Hematopoietic multipotent progenitor cell treated with erythropoietin and hydrocortisone succinate and interleukin-3 and kit ligand, for 4 days (in vitro differentiated cells): Measurements from ENCODE around the gene DGAT2.

Experiments used
- DNase-seq: peaks from one replicate; pipeline ENCODE4 v3.0.0-alpha.2; 2015

DGAT2 gene

DNA sequence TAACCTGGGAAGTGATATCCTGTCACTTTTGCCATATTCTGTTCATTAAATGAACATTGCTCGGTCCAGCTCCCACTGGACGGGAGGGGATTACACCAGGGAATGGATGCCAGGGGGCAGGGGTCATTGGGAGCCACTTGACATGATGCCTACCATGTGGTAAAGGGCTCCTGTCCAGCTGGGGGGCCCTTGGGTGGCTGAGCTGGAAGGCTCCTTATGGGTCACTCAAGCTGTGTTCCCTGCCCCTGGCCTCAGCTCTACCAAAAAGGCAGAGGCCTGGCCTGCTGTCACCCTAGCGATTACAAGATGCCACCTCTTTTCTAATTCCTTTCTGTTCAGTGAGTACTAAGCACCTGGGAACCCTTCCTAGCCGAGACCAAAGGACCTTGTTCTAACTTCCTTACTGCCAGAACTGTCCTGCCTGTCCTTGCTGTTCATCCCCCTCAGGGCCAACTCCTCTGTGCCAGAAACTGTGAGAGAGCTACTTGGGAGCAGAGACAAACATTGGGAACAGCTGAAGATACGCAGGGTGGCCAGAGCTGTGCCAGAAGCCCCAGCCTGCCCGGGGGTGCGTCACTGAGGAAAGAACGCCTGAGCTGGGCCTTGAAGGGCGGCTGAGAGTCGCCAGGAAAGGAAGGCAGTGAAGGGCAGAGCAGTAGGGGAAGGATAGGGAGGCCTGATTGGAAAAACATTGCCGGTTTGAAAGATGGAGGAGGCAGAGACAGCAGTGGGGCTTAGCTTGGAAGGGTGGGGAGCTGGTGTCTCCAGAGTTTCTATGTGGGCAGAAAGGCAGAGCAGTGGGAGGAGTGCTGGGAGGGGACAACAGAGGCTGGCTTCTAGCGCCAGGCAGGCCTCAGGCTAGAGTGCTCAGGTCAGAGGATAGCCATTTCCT, 33.7 kb downstream of the DGAT2 start:
- no peak for DNase-seq

DNA sequence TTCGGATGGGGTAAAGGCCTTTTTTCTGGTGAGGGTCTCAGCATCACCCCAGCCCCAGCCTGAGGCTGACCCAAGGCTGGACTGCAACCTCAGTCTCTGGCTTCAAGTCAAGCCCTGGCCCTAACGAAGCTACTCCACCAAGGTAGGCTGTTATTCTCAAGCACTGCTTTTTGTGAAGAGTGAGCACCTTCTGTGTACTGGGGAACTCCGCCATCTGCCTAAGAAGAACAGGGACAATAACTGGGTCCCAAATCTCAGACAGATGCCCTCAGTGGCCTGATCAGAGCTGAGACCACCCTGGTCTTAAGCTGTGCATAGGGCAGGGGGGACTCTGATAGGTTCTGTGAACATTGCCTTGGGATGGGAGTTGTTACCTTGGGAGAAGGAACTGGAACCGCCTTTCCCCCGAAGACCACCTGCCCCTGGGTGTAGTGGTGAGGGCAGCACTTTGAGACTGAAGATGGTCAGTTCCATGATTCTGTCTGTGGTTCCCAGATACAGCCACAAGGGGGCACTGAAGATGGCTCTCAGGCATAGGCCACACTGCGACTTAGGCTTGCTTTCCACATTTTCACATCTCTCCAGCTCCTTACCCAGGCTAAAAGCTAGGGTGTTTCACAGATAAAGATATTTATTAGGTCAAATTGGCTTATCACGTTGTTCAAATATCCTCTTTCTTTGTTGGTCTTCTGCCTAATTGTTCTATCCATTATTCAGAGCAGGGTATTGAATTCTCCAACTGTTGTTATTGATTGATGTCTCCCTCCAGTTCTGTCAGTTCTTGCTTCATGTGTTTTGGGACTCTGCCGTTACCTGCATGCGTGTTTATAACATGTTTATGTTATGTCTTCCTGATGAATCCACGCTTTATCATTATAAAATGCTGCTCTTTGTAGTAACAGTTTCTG, 34.6 kb downstream of the DGAT2 start:
- DNase-seq = peak; percentile 86

DNA sequence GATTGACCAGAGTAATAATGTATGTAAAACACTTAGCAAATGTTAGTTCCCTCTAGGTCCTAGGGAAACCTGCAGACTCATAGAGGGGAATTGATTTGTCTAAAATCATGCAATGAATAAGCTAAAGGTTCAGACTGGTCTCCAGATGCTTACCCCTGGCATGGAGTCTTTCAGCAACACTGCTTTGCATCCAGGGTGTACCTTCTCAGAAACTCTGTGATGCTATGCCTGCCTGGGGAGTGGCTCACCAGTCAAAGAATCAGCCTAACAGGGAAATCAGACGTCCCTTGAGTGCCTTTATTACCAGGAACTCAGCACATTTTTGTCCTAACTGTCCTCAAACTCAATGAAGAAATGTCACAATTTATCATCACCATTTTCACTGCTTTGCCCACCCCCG, 40.5 kb downstream of the DGAT2 start:
- DNase-seq = no peak

DNA sequence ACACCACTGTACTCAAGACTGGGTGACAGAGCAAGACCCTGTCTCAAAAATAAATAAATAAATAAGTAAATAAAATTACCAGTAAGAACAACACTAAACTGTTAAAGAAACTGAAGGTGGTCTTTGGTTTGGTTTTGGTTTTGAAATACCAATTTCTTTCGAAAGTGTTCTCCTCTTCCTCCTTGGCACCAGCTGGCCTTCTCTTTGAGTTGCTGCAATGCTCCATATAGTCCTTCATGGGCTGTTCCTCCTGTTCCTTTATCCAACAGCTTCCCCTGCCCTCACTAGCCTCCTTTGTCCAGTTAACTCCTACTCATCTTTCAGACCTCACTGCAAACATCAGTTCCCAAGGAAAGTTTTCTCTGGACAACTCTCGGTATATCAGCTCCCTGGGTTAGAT, 41.4 kb downstream of the DGAT2 start:
- DNase-seq = peak; percentile 44

- DNase-seq = no peak
These were observed 42.2 kb downstream of the DGAT2 start for GRCh38 chr11:75810637-75811390.

DNA sequence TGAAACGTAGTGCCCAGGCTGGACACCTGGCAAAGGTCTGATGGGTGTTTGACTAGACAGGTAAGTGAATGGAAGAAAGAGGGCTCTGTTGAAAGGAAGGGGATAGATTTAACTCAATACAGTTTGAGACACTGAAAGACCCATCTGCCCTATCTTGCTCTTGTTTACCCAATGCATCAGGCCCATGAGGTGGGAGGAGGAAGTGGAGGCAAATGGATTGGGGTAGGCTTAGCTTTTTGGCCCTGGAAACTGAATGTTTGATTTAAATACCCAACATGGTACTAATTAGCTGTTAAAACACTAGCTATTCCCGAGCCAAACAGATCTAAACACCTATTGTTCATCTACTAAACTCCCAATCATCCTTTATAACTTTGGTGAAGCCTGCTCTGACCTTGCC, 42.9 kb downstream of the DGAT2 start:
- DNase-seq = no peak

DNA sequence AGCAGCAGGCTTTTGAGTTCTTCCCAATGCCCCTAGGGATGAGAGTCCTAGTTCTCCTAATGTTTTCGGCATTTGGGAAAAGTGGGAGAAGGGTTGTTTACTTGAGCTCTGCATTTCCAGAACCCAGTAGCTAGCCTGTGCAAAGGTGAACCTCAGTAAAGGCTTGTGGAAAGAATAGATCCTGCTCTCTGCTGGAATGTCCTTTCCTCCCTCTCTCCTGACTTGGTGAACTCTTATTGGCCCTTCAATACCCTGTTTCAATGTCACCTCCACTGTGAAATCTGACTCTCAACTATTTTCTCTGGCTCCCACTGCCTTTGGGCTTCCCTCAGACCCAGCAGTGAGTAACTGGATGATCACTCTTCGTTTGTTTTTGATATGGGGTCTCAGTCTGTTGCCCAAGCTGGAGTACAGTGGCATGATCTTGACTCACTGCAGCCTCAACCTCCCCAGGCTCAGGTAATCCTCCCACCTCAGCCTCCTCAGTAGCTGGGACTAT, 44.0 kb downstream of the DGAT2 start:
- no peak for DNase-seq

DNA sequence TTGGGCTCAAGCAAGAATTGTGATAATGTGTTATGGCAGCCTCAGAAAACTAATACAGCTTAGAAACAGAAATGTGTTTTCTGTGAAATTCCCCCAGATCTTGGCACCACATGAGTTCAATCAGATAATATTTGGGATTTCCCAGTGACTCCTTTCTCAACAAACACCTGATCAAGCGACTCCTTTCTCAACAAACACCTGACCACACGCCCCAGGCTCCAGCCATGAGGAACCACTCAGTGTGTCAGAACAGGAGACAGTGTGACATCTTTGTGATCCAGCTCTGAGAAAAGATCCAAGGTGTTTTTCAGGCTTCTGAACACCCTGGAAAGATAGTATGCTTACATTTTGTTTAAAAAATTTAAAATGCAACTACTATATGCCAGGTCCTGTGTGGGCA, 44.5 kb downstream of the DGAT2 start:
- no peak for DNase-seq

- DNase-seq = no peak
These were observed 45.1 kb downstream of the DGAT2 start for GRCh38 chr11:75813622-75814039.

- no peak for DNase-seq
These were observed 45.7 kb downstream of the DGAT2 start for GRCh38 chr11:75814363-75814676.

- DNase-seq = peak; percentile 100
These were observed 46.2 kb downstream of the DGAT2 start, which contains the start of gene UVRAG for GRCh38 chr11:75814677-75815344. UVRAG (plus strand) TSS chr11:75815210; CDS start chr11:75815408, 198 bp downstream.

DNA sequence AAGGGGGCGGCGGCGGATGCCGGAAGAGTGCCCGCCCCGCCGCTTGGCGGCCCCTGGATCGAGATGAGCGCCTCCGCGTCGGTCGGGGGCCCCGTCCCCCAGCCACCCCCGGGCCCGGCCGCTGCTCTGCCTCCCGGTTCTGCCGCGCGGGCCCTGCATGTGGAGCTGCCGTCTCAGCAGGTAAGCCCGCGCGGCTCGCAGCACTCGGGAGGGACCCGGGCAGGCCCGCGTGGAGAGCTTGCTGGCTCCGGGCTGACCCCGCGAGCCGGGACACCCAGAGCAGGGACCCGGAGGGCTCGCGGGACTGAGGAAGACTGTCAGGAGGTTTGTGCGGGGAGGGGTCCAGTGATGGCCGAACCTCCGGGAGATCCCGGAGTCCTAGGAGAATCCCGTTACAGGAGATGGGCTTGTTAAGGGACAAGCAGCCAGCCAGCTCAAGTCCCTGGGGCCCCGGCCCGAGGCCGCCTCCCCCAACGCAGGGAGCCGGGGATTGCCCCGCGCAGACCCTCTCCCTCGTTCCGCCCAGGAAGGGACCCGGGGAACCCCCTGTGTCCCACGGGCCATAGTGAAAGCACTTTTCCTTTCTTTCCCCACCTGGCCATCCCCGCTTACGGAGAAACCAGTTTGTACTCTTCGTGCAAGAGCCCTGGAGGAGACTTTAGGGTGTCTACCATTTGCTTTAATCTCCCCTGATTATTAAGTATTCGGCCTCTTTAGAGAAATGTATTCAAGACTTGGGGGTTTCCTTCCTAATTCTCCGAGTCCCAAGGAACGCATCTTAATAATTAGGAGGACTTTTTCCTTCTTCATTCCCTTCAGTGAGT, 47.0 kb downstream of the DGAT2 start:
- peak; percentile 58 for DNase-seq

DNA sequence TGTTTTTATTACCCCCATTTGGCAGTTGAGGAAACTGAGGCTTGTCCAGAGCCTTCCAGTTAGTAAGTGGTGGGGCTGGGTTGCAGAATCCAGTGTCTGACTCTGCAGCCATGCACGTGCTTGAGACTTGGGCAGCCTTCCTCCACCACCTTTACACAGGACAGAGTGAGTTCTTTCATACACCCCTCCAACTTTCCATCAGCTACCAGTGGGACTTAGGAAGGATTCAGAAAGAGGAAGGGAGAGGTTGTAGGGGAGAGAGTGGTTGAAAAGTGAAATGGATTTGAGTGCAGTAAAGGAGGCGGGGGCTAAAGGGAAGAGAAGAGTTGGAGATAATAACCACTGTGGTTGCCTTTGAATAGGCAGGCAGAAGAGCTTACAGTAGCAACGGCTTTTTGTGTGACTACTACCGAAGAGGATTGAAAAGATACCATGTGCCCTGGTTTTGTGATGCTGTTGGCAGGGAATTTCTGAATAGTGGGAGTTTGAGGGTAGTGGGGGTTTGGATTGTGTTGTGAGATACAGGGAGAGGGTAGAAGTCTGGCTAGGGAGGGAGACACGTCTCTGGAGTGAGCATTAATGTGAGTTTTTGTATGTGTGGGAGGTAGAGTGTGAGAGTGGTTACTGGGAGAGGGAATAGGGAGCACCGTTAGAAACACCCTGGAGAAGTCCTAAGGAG, 48.1 kb downstream of the DGAT2 start:
- peak; percentile 86 for DNase-seq

GRCh38 chr11:75820645-75821044, 52.1 kb downstream of the DGAT2 start:
- no peak for DNase-seq

GRCh38 chr11:75821202-75821601, 52.6 kb downstream of the DGAT2 start:
- no peak for DNase-seq

DNA sequence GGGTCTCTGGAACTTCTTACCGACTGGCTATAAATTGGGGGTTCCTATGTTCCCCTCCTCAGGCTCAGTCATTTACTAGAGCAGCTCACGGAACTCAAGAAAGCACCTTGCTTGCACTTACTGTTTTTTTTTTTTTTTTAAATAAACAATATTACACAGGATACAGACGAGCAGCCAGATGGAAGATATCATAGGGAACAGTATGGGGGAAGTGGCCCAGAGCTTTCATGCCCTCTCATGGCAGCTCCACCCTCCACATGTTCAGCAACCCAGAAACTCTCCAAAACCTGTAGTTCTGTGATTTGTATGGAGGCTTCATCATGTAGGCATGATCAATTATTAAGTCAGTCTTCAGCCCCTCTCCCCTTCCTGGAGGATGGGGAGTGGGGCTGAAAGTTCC, 54.0 kb downstream of the DGAT2 start:
- DNase-seq = no peak

DNA sequence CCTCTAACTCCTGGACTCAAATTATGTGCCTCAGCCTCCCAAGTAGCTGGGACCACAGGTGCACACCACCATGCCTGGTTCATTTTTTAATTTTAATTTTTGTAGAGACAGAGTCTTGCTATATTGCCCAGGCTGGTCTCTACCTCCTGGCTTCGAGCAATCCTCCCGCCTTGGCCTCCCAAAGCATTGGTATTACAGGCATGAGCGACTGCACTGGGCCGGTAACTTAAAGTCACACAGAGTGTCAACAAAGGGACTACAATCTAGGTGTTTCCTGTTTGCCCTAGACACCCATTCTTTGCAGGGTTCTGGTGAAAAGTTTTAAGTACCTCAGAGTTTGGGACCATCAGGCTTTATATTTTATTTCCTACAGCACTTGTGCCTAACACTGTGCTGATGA, 54.8 kb downstream of the DGAT2 start:
- no peak for DNase-seq

DNA sequence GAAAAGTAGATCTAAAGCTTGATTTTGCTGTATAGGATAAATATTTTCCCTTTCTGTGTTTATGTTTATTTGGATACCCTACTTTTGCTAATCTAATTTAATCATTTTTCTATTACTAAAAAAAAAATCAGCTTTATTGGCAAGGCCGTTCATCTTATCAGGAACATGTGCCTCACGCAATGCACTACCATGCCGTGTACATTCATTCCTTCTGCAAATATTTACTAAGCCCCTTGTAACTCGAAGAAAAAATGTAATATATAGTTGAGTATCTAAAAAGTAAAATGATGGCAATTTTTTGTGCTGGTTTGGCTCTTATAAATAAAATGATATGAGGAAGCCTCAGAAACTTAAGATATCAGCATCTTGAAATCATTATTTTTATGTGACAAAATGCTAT, 55.4 kb downstream of the DGAT2 start:
- DNase-seq = no peak

DNA sequence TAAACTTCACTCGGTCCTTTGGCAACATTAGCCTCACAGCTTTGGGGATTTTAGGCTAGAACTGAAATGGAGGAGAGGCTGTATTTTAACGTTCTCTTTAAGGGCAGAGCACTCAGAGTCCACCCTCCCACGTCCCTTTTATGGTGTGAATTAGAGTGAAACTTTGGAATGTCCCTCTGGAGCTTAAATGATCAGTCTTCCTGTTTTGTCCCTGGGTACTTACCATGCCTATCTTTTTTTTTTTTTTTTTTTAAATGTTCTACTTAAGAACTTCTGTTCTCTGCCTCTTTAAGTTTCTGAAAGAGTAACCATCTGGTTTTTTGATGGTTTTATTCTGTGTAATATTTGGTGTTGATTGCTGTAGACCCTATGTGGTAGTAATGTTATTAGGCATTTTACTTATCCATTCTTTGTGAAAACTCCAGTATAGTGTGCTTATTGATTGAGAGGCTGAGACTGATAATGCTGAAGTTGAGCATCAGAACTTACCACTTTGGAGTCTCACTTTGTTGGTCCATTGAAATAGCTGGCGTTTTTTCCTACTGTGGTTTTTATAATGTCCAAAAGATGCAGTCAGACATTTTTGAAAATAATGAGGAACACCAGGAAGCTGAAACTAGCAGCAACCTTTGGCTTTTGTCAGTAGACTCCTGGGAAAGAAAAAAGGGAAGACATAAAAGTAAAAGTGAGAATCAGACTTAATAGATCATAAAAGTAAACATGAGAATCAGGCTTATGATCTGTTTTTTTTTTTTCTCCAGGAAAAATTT, 58.1 kb downstream of the DGAT2 start:
- no peak for DNase-seq

GRCh38 chr11:75827562-75827961, 59.0 kb downstream of the DGAT2 start:
- DNase-seq = no peak
